Left renal cortex interstitium (tissue), 4 donors: ENCODE data around the gene SBK2. TPM values are rescaled to one million over a fixed set of nuclear protein-coding genes. Genes with fewer than 3 reads are reported as not detected.

Source experiments
- DNase-seq, 4 donors: peaks; one replicate each; pipeline ENCODE4 v3.0.0-alpha.2; 2013; ENCODE audit warnings: low read depth in 4 of 4, low spot score in 2 of 4, missing footprints in 1 of 4
- polyA plus RNA-seq, 4 donors: library from polyadenylated mRNA; unstranded; fragments of 120-200 nt; gene quantifications; one replicate each; pipeline ENCODE4 v1.2.1, GENCODE V29; 2013; ENCODE audit not compliant: insufficient read length in 4 of 4

The SBK2 gene
- polyA plus RNA-seq, 4 donors: 0.51 to 1.5 (median 0.88) TPM

DNA sequence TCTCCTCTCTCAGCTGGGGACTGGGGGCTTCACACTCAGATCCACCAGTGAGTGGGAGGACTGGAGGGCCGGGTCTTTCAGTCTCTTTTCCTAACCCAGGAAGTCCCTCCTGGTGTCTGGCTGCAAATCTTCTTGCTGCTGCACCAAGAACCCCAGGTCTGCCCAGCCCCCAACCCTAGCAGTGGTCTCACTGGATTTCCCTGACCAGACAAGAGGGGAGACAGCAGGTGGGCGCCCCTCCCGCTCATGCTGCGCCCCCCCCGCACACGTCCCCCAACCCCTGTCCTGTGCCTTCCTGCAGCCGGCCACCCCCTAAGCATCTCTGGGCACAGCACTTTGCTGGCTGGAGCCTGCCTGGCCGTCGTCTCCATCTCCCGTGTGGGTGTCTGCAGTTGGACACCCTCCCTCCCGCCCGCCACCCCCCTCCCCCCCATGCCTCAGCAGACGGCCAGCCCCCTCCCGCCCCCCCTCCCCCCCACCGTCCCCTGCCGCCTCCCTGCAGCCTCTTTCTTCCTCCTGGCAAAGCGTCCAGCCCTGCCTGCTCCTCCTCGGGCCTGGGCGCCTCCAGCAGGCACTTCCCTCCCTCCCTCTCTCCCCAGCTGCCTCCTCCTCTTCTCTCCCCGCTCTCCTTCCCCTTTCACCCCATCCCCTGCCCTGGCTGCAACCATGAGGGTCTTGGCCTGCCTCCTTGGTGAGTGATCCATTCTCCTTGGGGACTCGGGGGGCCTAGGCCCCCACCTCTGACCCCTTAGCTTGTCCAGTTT is 48.8 kb downstream of the SBK2 start, which contains the start of gene SSC5D:
Gene SSC5D (plus strand): TSS at position 513 of the 764 bp plus-strand sequence. CDS start 154 bp downstream, at position 667.
- DNase-seq: no peak

DNA sequence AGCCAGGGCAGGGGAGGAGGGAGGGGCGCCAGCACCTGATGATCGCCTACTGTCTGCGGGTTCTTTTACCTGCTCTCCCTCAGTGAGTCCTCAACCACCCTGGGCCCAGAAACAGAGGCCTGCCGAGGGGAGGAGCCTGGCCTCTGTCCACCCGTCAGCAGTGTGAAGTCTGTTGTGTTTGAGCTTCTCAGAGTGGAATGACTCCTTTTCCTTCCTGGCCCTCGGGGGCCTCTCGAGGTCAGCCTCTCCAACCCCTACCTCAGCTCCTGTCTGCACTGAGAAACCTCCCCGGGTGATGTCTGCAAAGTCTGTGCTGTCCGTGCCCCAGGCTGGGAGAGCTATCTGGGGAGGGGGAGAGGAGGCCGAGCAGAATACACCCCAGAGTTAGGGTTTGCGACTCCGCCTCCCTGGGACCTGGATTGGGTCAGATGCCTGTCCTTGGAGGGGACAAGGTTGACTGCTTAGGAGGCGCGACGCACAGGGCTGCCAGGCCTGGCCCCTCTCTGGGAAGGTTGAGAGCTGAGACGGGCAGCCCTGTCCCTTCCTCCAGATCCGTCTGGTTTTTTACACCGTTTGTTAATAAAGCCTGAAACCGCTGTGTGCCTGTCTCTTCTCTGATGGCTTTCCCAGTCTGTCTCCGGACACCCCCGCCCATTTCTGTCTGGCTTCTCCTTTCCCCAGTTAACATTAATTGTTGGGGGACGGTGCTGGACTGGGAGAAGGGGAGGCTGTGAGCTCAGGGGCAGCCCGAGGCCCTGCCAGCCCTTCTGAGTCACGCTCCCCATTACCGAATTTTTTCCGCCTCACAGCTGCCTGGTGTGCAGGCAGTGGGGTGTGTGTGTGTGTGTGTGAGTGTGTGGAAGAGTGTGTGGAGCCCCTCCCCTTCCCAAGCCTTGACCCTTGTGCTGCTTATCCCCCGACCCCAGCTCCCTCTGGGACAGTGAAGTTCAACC is 49.7 kb downstream of the SBK2 start:
- no peak for DNase-seq

DNA sequence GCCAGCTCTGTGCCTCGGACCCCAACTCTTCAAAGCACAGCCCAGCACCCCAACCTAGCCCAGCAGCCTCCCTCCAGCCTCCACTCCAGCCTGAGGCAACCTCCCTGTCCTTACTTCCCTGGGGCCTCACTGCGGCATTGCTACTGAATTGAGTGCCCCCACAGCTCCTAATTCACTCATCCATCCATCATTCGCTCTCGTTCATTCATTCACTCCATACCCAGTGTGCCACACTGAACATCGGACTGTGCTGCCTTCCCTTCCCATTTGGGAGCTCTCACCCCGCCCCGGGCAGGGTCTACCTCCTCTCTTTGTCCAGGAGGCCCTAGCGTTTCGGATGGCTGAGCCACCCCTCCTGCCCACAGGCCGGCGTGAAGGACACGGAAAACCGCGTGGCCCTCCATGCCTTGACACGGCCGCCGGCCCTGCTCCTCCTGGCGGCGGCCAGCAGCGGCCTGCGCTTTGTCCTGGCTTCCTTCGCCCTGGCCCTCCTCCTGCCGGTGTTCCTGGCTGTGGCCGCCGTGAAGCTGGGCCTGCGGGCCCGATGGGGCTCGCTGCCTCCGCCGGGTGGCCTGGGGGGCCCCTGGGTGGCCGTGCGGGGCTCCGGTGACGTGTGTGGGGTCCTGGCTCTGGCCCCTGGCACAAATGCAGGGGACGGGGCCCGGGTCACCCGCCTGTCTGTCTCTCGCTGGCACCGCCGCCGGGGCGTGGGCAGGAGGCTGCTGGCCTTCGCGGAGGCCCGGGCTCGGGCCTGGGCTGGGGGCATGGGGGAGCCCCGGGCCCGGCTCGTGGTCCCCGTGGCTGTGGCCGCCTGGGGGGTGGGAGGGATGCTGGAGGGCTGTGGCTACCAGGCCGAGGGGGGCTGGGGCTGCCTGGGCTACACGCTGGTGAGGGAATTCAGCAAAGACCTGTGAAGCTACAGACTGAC is 50.6 kb downstream of the SBK2 start:
- DNase-seq: no peak

DNA sequence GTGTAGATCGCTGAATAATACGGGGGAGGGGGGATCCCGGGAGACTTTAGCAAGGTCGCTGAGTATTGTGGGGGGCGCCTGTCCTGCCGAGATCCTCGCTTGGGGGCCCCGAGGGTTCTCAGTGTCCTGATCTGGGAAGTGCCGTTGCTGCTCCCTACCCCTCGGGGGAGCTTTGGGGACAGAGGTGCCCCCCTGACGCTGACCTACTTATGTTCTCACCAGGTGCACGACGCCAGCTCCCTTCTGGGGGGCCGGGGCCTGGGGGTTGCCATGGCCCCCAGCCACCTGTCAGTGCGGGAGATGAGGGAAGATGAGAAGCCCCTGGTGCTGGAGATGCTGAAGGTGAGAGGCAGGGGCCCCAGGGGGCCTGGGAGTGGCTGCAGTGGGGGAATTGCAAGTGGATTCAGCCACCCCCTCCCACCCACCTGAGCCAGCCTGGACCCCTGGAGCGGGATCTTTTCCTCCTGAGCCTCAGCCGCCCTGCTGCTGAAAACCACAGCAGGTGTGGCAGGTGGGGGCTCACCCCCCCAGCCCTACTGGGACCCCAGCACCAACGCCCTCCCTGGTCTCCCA is 51.4 kb downstream of the SBK2 start:
- DNase-seq: no peak

DNA sequence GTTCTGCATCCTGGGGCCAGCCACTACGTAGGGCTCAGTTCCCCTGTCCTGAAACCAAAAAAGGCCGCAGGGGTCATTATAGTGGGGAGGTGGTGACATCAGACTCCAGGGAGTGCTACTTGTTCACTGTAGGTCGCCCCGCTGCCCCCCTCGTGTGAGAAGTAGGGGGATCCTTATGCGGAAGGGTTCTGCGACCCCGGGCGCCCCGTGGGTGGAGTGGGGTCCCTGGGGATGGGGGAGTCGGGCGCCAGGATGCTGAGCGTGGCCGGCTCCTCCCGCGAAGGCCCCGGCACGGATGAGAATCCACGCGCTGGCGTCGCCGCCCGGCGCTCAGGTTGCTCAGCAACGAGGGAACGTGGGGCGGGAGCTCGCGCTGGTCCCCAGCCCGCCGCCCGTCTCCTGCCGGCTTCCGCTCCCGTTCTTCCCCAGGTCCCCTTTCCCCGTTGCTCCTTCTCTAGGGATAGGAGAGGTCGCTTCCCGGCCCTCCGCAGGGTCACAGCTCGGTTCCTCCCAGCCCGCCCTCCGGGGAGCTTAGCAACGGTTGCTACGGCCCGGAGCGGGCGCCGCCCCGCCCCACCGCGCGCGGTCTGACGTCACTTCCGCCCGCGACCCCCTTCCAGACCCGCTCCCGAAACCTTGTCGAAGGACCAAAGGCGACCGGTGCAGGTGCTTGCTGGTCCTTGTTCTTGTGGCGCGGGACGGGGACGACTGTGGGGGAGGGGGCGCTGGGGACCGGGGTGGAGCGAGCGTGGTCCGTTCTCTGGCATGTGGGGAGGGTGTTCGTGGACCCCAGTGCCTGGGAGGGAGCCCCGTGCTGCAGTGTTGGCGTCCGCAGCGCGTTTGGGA is 52.1 kb downstream of the SBK2 start, which contains the start of gene NAT14:
Gene NAT14 (plus strand): TSS at position 596 of the 846 bp plus-strand sequence. CDS start 521 bp downstream, outside the sequence.
- no peak for DNase-seq

DNA sequence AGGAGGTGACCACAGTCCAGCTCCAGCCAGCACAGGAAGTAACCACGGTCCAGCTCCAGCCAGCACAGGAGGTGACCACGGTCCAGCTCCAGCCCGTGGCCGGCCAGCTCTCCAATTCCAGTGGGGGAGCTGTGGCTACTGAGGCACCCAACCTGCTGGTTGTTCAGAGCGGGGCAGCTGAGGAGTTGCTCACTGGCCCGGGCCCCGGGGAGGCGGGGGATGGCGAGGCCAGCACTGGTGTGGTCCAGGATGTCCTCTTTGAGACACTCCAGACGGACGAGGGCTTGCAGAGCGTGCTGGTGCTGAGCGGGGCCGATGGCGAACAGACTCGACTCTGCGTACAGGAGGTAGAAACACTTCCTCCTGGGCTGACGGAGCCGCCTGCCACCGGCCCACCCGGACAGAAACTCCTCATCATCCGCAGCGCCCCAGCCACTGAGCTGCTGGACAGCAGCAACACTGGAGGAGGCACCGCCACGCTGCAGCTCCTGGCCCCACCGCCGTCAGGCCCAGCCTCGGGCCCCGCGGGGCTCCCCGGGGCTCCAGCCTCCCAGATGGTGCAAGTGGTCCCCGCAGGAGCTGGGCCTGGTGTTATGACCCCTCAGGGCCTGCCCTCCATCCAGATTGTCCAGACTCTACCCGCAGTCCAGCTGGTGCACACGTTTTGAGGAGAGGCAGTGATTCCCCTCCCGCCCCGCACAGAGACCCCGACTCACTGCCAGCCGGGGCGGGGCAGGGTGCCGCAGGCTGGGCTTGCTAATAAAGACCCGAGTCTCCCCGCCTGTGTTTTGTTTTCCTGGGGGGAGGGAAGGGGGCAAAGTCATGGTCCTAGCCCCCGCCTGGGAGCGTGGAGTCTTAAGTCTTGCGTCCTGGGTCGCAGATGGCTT is 53.0 kb downstream of the SBK2 start:
- no peak for DNase-seq

DNA sequence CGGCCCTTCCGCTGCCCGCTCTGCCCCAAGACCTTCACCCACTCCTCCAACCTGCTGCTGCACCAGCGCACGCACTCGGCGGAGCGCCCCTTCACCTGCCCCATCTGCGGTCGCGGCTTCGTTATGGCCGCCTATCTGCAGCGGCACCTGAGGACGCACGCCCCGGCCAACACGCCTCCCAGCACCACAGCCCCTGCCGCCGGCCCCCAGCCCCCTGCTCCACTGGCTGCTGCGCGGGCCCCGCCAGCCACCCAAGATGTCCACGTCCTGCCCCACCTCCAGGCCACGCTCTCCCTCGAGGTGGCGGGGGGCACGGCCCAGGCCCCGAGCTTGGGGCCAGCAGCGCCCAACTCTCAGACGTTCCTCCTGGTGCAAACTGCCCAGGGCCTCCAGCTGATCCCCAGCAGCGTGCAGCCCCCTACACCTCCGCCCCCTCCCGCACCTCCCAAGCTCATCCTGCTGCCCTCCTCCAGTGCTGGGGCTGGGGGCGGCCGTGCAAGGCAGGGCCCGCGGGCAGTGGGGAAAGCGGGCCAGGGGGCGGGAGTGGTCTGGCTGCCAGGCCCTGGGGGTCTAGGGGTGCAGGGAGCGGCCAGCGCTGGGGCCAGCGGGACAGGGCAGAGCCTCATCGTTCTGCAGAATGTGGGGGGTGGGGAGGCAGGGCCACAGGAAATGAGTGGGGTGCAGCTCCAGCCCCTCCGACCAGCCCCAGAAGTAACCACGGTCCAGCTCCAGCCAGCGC is 53.8 kb downstream of the SBK2 start:
- no peak for DNase-seq

DNA sequence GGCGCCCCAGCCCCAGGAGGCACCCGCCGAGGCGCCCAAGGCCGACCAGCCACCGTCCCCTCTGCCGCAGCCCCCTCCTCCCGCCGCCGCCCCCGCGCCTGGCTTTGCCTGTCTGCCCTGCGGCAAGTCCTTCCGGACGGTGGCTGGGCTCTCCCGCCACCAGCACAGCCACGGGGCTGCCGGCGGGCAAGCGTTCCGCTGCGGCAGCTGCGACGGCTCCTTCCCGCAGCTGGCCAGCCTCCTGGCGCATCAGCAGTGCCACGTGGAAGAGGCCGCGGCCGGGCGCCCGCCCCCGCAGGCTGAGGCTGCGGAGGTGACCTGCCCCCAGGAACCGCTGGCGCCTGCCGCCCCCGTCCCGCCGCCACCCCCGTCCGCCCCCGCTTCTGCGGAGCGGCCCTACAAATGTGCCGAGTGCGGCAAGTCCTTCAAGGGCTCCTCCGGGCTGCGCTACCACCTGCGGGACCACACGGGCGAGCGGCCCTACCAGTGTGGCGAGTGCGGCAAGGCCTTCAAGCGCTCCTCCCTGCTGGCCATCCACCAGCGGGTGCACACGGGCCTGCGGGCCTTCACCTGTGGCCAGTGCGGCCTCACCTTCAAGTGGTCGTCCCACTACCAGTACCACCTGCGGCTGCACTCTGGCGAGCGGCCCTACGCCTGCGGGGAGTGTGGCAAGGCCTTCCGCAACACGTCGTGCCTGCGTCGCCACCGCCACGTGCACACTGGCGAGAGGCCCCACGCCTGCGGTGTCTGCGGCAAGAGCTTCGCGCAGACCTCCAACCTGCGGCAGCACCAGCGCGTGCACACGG is 54.6 kb downstream of the SBK2 start:
- no peak for DNase-seq

DNA sequence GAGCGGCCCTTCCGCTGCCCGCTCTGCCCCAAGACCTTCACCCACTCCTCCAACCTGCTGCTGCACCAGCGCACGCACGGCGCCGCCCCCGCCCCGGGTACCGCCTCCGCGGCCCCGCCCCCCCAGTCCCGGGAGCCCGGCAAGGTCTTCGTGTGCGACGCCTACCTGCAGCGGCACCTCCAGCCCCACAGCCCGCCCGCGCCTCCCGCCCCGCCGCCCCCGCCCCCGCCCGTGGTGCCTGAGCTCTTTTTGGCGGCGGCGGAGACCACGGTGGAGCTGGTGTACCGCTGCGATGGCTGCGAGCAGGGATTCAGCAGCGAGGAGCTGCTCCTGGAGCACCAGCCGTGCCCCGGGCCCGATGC is 55.2 kb downstream of the SBK2 start:
- no peak for DNase-seq

DNA sequence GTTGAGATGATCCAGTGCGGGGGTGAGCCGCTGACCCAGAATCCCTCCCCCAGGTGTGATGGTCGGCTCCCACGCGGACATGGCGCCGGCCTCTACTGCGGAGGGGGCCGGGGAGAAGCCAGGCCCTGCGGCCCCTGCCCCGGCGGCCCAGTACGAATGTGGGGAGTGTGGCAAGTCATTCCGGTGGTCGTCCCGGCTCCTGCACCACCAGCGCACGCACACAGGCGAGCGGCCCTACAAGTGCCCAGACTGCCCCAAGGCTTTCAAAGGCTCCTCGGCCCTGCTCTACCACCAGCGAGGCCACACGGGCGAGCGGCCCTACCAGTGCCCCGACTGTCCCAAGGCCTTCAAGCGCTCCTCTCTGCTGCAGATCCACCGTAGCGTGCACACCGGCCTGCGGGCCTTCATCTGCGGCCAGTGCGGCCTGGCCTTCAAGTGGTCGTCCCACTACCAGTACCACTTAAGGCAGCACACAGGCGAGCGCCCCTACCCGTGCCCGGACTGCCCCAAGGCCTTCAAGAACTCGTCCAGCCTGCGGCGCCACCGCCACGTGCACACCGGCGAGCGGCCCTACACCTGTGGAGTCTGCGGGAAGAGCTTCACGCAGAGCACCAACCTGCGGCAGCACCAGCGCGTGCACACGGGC is 55.7 kb downstream of the SBK2 start:
- no peak for DNase-seq

DNA sequence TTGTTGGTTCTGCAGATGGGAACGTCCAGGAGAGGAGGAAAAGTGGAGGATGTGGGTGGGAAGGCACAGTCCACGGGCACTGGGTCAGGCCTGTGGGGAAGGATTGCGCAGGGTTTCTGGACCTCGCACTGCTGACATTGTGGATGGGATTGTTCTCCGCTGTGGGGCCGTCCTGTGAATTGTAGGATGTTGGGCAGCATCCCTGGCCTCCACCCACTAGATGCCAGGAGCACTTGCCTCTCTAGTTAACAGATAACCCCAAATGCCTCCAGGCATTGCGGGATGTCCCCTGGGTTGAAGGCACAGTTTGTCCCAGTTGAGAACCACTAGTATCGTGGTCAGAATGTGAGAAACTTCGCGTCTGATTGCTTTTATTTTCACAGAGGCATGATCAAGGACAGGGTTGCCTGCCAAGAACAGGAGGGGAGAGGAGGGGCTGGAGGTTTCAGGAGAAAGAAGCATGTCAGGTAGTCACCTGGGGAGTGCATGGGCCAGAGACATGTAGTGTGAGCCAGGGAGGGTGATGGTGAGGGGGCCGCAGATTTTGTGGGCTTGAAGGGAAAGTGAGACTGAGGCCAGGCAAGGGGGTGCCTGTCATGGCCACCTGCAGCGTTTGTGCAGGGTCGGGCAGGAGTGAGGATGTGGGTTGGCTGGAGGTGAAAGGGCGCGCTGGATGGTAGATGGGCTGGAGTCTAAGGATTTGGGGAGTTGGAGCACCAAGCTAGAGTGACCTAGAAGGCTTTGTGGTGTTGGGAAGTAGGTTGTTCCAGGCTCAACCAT is 57.3 kb downstream of the SBK2 start:
- DNase-seq: no peak

DNA sequence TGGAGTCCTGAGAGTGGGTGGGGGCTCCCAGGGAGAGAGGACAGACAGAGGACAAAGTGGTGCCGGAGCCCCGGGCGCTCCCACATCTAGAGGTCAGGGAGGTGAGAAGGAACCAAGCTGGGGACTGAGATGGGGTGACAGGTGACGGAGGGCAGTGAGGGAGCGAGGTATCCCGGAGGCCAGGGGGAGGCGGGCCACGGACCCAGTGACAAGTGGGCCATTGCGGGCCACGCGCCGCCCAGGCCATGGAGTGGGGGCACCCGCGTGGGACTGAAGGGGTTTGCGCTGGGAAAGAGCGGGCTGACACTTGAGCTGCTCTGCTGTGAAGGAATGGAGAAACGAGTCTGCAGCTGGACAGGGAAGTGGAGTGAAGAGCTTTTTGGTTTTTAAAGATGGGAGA is 57.9 kb downstream of the SBK2 start:
- DNase-seq: no peak
